Measurements from ENCODE around the gene UBAP2L.
"Not testable (repeated sequence)": the region's sequence is repeated elsewhere in the genome, so short reads cannot be mapped to it uniquely, and the experiment has no call there.

Gene UBAP2L

GRCh38 chr1:154205778-154206177 lies 15.0 kb upstream of the UBAP2L start:
- H3K27me3 ChIP-seq (ENCODE audit: control insufficient read depth in 1 of 2, insufficient read depth in 2 of 2, low read length in 2 of 2); H3K9me3 ChIP-seq (ENCODE audit: low read length); H3K9ac ChIP-seq (ENCODE audit: low read length); H3K4me1 ChIP-seq (ENCODE audit: insufficient read depth, low read length); H3K27ac ChIP-seq (ENCODE audit: low read depth, low read length); H3K4me3 ChIP-seq (ENCODE audit: low read depth in 1 of 2, low read length in 2 of 2): not testable (repeated sequence)
- peaks cover 40% of the 10 kb centered on the region for H3K36me3 ChIP-seq (ENCODE audit: insufficient read depth, low read length)

- Histone ChIP-seq H3K4me3 (ENCODE audit: low read depth in 1 of 2, low read length in 2 of 2) (no peak within 1 kb of the TSS), H3K27ac (ENCODE audit: low read depth, low read length) (no peak within 1 kb of the TSS), H3K9me3 (ENCODE audit: low read length) (no peaks in the 10 kb centered on the region), H3K27me3 (ENCODE audit: control insufficient read depth in 1 of 2, insufficient read depth in 2 of 2, low read length in 2 of 2) (no peaks in the 10 kb centered on the region), H3K9ac (ENCODE audit: low read length) (no peak within 1 kb of the TSS), H3K36me3 (ENCODE audit: insufficient read depth, low read length) (peaks cover 40% of the 10 kb centered on the region), H3K4me1 (ENCODE audit: insufficient read depth, low read length) (no peaks in the 10 kb centered on the region)
These were observed 14.6 kb upstream of the UBAP2L start, which contains the start of gene CFAP141 for GRCh38 chr1:154206196-154206595. CFAP141 (minus strand) TSS chr1:154206333; CDS start chr1:154206307, 26 bp downstream.

GRCh38 chr1:154207262-154207661 lies 13.5 kb upstream of the UBAP2L start:
- Histone ChIP-seq H3K36me3 (ENCODE audit: insufficient read depth, low read length) (peaks cover 49% of the 10 kb centered on the region), H3K9ac (ENCODE audit: low read length) (no peak overlapping the region), H3K27me3 (ENCODE audit: control insufficient read depth in 1 of 2, insufficient read depth in 2 of 2, low read length in 2 of 2) (no peaks in the 10 kb centered on the region), H3K4me3 (ENCODE audit: low read depth in 1 of 2, low read length in 2 of 2) (no peak overlapping the region), H3K9me3 (ENCODE audit: low read length) (no peaks in the 10 kb centered on the region), H3K27ac (ENCODE audit: low read depth, low read length) (no peak overlapping the region), H3K4me1 (ENCODE audit: insufficient read depth, low read length) (no peaks in the 10 kb centered on the region)

GRCh38 chr1:154208677-154209388 lies 11.9 kb upstream of the UBAP2L start:
- H3K36me3 ChIP-seq (ENCODE audit: insufficient read depth, low read length), result peaks cover 65% of the 10 kb centered on the region
- H3K4me3 ChIP-seq (ENCODE audit: low read depth in 1 of 2, low read length in 2 of 2), result no peak overlapping the region
- H3K27me3 ChIP-seq (ENCODE audit: control insufficient read depth in 1 of 2, insufficient read depth in 2 of 2, low read length in 2 of 2), result no peaks in the 10 kb centered on the region

GRCh38 chr1:154212083-154212482 lies 8.7 kb upstream of the UBAP2L start:
- Histone ChIP-seq H3K4me1 (ENCODE audit: insufficient read depth, low read length) (peaks cover under 1% of the 10 kb centered on the region), H3K4me3 (ENCODE audit: low read depth in 1 of 2, low read length in 2 of 2) (no peak overlapping the region), H3K9ac (ENCODE audit: low read length) (no peak overlapping the region), H3K36me3 (ENCODE audit: insufficient read depth, low read length) (peaks cover 54% of the 10 kb centered on the region), H3K27ac (ENCODE audit: low read depth, low read length) (no peak overlapping the region), H3K27me3 (ENCODE audit: control insufficient read depth in 1 of 2, insufficient read depth in 2 of 2, low read length in 2 of 2) (no peaks in the 10 kb centered on the region), H3K9me3 (ENCODE audit: low read length) (no peaks in the 10 kb centered on the region)

More at GRCh38 chr1:154208677-154209388, 11.9 kb upstream of the UBAP2L start:
- H3K4me1 ChIP-seq (ENCODE audit: insufficient read depth, low read length), result no peaks in the 10 kb centered on the region
- H3K27ac ChIP-seq (ENCODE audit: low read depth, low read length), result no peak overlapping the region
- H3K9ac ChIP-seq (ENCODE audit: low read length), result no peak overlapping the region
- H3K9me3 ChIP-seq (ENCODE audit: low read length), result no peaks in the 10 kb centered on the region

- Histone ChIP-seq H3K36me3 (ENCODE audit: insufficient read depth, low read length) (peaks cover 57% of the 10 kb centered on the region), H3K9me3 (ENCODE audit: low read length) (no peaks in the 10 kb centered on the region), H3K4me1 (ENCODE audit: insufficient read depth, low read length) (peaks cover 11% of the 10 kb centered on the region), H3K9ac (ENCODE audit: low read length) (no peak overlapping the region), H3K4me3 (ENCODE audit: low read depth in 1 of 2, low read length in 2 of 2) (no peak overlapping the region), H3K27me3 (ENCODE audit: control insufficient read depth in 1 of 2, insufficient read depth in 2 of 2, low read length in 2 of 2) (no peaks in the 10 kb centered on the region), H3K27ac (ENCODE audit: low read depth, low read length) (no peak overlapping the region)
These were observed 7.5 kb upstream of the UBAP2L start for GRCh38 chr1:154213274-154213673.

- H3K36me3 ChIP-seq (ENCODE audit: insufficient read depth, low read length), result peaks cover 35% of the 10 kb centered on the region
- no peaks in the 10 kb centered on the region for H3K9me3 ChIP-seq (ENCODE audit: low read length)
- peak overlapping the region; percentile 100 for H3K9ac ChIP-seq (ENCODE audit: low read length)
- H3K27ac ChIP-seq (ENCODE audit: low read depth, low read length), result no peak overlapping the region
- H3K27me3 ChIP-seq (ENCODE audit: control insufficient read depth in 1 of 2, insufficient read depth in 2 of 2, low read length in 2 of 2), result no peaks in the 10 kb centered on the region
- peaks cover 44% of the 10 kb centered on the region for H3K4me1 ChIP-seq (ENCODE audit: insufficient read depth, low read length)
- peak overlapping the region; percentile 14 to 97 for H3K4me3 ChIP-seq (ENCODE audit: low read depth in 1 of 2, low read length in 2 of 2)
These were observed 2.2 kb upstream of the UBAP2L start for GRCh38 chr1:154218545-154218944.

GRCh38 chr1:154219541-154219940 lies 1.2 kb upstream of the UBAP2L start:
- H3K36me3 ChIP-seq (ENCODE audit: insufficient read depth, low read length), result peaks cover 25% of the 10 kb centered on the region
- no peaks in the 10 kb centered on the region for H3K27me3 ChIP-seq (ENCODE audit: control insufficient read depth in 1 of 2, insufficient read depth in 2 of 2, low read length in 2 of 2)
- peak overlapping the region; percentile 95 for H3K27ac ChIP-seq (ENCODE audit: low read depth, low read length)
- H3K4me1 ChIP-seq (ENCODE audit: insufficient read depth, low read length), result peaks cover 50% of the 10 kb centered on the region
- peak overlapping the region; percentile 76 to 97 for H3K4me3 ChIP-seq (ENCODE audit: low read depth in 1 of 2, low read length in 2 of 2)
- peak overlapping the region; percentile 100 for H3K9ac ChIP-seq (ENCODE audit: low read length)
- H3K9me3 ChIP-seq (ENCODE audit: low read length), result no peaks in the 10 kb centered on the region

GRCh38 chr1:154220970-154221277 lies 169 bp downstream of the UBAP2L start:
- Histone ChIP-seq H3K36me3 (ENCODE audit: insufficient read depth, low read length) (peaks cover 25% of the 10 kb centered on the region), H3K27ac (ENCODE audit: low read depth, low read length) (peak overlapping the region; percentile 88), H3K27me3 (ENCODE audit: control insufficient read depth in 1 of 2, insufficient read depth in 2 of 2, low read length in 2 of 2) (no peaks in the 10 kb centered on the region), H3K4me1 (ENCODE audit: insufficient read depth, low read length) (peaks cover 50% of the 10 kb centered on the region), H3K9me3 (ENCODE audit: low read length) (no peaks in the 10 kb centered on the region), H3K4me3 (ENCODE audit: low read depth in 1 of 2, low read length in 2 of 2) (peak overlapping the region; percentile 67 to 90), H3K9ac (ENCODE audit: low read length) (peak overlapping the region; percentile 85)

- H3K27ac ChIP-seq (ENCODE audit: low read depth, low read length), result peak overlapping the region; percentile 88
- peak overlapping the region; percentile 85 for H3K9ac ChIP-seq (ENCODE audit: low read length)
- H3K27me3 ChIP-seq (ENCODE audit: control insufficient read depth in 1 of 2, insufficient read depth in 2 of 2, low read length in 2 of 2), result no peaks in the 10 kb centered on the region
- H3K36me3 ChIP-seq (ENCODE audit: insufficient read depth, low read length), result peaks cover 27% of the 10 kb centered on the region
- H3K4me1 ChIP-seq (ENCODE audit: insufficient read depth, low read length), result peaks cover 50% of the 10 kb centered on the region
- peak overlapping the region; percentile 67 to 90 for H3K4me3 ChIP-seq (ENCODE audit: low read depth in 1 of 2, low read length in 2 of 2)
- H3K9me3 ChIP-seq (ENCODE audit: low read length), result no peaks in the 10 kb centered on the region
These were observed 685 bp downstream of the UBAP2L start for GRCh38 chr1:154221278-154222001.

GRCh38 chr1:154222518-154222917 lies 1.8 kb downstream of the UBAP2L start:
- Histone ChIP-seq H3K27ac (ENCODE audit: low read depth, low read length) (no peak overlapping the region), H3K36me3 (ENCODE audit: insufficient read depth, low read length) (peaks cover 30% of the 10 kb centered on the region), H3K9ac (ENCODE audit: low read length) (peak overlapping the region; percentile 85), H3K4me3 (ENCODE audit: low read depth in 1 of 2, low read length in 2 of 2) (peak overlapping the region in 1 of 2 donors; percentile 67), H3K9me3 (ENCODE audit: low read length) (no peaks in the 10 kb centered on the region), H3K27me3 (ENCODE audit: control insufficient read depth in 1 of 2, insufficient read depth in 2 of 2, low read length in 2 of 2) (no peaks in the 10 kb centered on the region), H3K4me1 (ENCODE audit: insufficient read depth, low read length) (peaks cover 45% of the 10 kb centered on the region)
